Activated CD4-positive, alpha-beta T cell treated with anti-CD3 and anti-CD28 coated beads, Interleukin-2, amount 50 U/mL, for 4 hours (primary cell): ENCODE data around the gene RNF133.

ENCODE experiments used
- DNase-seq, 2 experiments: peaks; one replicate each; pipeline ENCODE4 v3.0.0-alpha.2; 2020

The RNF133 gene

DNA sequence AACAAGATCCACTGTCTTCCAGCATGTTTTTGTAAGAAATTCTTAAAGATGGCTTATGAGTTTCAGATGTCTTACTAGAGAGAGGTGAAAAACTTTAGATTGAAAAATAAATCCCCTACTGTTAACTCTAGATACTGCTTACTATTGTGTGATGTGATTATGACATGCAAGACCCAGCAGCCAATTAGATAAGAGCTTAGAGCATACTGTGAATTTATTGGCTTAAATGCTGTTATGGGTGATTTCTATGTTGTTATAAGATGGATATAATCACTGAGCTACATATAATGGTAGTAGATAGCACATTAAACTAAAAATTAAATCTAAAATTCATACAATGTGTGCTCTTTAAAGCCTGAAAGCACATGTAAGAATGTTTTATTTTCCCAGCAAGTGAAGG is at the start of gene RNF133:
Gene RNF133 (minus strand): TSS at position 101 of the 400 bp plus-strand sequence. CDS start 199 bp downstream, outside the sequence.
- no peak for DNase-seq

- no peak for DNase-seq
Observed at GRCh38 chr7:122748195-122748594, 49.3 kb upstream of the RNF133 start.

- no peak for DNase-seq
Observed at GRCh38 chr7:122746948-122747347, 48.0 kb upstream of the RNF133 start.

DNA sequence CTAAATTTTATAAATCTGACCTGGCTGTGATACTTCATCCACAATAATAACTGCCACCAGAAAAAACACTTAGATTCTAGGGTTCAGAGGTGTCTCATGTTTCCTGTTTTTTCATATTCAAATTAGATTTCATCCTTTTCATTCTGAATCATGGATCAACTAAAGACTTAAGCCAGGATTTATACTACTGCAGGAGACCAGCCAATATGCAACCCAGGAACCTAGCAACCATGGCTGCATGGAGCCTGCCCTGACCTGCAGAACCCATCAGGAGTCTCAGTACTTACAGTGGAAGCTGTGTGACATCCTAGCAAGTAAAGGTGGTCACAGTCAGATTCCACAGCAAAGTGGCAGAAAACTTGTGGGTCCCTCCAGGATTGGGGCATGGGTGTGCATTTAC is 44.3 kb upstream of the RNF133 start:
- DNase-seq = no peak

GRCh38 chr7:122738947-122739346 is 40.0 kb upstream of the RNF133 start:
- no peak for DNase-seq

- no peak for DNase-seq
Observed at GRCh38 chr7:122736183-122736582, 37.3 kb upstream of the RNF133 start.

DNA sequence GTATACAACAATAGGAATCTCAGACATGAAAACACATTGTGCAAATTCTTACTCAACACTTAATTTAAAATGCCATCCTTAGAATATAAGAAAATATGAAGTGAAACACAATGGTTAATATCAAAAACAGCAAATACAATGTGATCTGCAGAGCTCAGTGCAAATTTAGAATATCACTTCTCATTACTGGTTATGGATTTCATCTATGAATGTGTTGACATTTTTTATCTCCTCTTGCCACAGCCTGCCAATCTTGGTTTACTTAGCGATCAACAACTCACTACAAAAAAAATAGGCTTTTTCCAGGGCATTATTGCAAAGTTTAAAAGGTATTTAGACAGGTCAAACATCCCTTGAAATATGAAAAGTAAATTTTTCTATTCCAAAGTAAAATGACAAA is 28.8 kb upstream of the RNF133 start:
- no peak for DNase-seq

- no peak for DNase-seq
Observed at GRCh38 chr7:122727354-122727753, 28.4 kb upstream of the RNF133 start.

GRCh38 chr7:122726881-122727280 is 28.0 kb upstream of the RNF133 start:
- no peak for DNase-seq

DNA sequence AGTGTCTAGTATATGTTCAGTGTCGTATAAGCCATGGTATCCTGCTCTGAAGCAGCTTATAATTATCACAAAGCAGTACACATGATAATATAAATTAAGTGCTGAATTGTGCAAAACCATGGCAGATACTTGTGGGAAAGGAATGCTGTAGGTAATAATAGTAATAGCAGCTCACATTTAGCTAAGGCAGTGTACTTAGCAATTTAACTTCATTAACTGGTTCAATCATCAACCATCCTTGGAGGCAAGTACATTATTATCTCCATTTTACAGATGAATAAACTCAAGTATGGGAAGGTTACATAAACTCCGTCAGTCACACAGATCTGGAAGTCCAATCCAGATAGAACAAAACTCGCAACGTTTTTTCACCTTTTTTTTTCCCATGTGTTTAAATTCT is 25.4 kb upstream of the RNF133 start:
- DNase-seq = no peak

DNA sequence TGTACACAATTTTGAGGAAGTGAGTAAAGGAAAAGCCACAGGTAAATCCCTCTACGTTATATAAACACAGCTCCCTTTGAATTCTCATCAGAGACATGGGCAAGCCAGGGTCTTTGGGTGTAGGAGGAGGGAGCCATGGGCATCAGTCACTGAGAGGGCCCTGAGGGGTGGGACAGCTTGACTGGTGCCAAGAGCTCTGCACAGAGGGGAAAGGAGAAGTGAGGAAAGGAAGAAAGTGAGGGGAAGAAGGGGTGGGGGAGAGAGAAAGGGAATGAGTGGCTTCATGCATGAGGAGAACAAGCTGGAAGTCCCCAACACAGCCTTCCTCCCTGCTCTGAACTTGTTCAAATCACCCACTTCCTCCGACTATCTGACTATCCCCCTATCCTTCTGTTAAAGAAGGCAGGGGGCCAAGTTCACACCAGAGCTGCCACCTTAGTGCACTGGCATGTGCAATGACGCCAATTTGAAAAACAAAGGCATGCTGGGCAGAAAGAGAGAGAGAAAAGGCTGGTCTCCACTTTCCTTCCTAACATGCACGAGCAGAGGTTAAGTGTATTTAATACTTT is 20.2 kb upstream of the RNF133 start:
- no peak for DNase-seq

DNA sequence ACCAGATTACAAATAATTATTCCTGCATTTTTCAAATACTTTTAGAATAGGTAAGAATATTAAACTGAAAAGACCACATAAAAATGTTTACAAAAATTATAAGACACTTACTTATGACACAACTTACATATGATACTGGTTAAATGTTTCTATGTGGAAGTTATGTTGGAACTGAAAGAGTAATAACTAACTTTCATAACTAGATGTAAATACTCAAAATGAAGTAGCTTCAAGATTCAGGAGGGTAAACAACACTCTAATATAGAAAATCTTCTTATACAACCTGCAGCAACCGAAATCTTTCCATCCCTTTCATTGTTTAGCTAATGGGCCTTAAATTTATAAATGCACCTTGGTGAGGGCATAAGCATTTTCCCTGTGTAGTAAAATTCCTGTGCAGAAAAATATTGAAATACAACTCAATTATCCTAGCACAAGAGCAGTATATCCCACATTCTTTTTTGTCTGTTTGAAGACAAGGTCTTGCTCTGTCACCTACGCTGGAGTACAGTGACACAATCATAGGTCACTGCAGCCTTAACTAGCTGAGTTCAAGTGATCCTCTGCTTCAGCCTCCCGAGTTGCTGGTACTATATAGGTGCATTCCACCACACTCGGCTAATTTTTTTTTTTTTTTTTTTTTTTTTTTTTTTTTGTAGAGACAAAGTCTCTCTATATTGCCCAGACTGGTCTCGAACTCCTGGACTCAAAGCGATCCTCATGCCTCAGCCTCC is 18.6 kb upstream of the RNF133 start:
- DNase-seq = no peak

DNA sequence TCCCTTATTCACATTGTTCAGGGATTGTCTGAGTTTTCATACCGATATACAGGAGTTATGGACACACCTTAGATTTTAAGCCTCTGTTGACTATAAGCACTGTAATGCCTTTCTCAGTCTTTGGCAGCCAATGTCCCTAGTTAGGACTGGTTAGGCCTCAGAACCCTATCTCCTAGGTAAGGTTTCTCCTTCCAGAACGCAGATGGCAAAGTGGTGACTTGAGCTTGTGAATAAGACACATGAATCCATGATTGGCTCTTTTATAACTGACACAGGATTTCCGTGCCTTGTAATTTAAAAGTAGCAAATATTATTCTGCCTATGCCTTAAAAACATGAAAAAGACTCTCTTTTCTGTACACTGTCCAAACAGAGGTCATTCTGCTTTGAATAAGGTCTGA is 16.3 kb upstream of the RNF133 start:
- DNase-seq = no peak

DNA sequence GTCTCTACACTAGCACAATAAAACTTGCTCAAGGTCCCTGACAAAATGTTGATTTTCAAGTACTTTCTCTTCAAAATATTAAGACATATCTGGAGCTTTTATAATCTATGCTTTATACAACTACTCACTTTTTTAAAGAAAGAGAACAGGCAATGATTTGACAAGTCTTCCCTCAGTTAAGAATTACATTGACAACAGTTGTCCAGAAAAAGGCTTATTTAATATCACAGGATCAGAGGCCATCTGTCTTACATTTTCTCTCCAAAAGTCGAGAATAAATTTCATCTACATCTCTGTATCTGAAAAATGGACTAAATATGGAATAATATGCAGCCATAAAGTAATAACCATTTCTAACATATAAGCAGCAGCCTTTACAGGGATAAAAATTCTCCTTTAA is 12.0 kb upstream of the RNF133 start:
- DNase-seq = no peak

- DNase-seq = no peak
Observed at GRCh38 chr7:122709930-122710646, 11.2 kb upstream of the RNF133 start.

- no peak for DNase-seq
Observed at GRCh38 chr7:122706836-122707235, 7.9 kb upstream of the RNF133 start.

- DNase-seq = no peak
Observed at GRCh38 chr7:122702872-122703510, 4.1 kb upstream of the RNF133 start, which contains the start of gene RNF148. Gene RNF148 (minus strand): TSS chr7:122702922. CDS start chr7:122702750, 172 bp downstream.

- no peak for DNase-seq
Observed at GRCh38 chr7:122695816-122696215, 3.1 kb downstream of the RNF133 start.

DNA sequence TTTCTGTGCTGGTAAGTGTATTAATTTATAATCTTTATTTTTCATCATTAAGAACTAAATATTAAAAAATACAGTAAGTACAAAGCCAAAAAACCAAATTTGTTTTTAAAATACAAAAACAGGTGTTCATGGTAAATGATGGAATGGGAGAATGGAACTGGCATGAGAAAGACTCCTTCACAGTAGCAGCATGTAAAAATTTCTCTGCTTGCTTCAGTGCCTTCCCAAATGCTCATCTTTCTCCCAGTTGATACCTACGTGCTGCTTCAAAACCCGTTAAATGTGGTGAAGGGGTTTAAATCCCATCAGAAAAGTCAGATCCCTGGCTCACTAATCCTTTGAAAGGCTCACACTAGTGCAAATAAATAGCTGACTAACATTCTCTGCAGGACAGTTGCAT is 4.2 kb downstream of the RNF133 start:
- DNase-seq = no peak

GRCh38 chr7:122692769-122693309 is 6.1 kb downstream of the RNF133 start:
- DNase-seq = no peak

GRCh38 chr7:122691569-122692235 is 7.2 kb downstream of the RNF133 start:
- no peak for DNase-seq

DNA sequence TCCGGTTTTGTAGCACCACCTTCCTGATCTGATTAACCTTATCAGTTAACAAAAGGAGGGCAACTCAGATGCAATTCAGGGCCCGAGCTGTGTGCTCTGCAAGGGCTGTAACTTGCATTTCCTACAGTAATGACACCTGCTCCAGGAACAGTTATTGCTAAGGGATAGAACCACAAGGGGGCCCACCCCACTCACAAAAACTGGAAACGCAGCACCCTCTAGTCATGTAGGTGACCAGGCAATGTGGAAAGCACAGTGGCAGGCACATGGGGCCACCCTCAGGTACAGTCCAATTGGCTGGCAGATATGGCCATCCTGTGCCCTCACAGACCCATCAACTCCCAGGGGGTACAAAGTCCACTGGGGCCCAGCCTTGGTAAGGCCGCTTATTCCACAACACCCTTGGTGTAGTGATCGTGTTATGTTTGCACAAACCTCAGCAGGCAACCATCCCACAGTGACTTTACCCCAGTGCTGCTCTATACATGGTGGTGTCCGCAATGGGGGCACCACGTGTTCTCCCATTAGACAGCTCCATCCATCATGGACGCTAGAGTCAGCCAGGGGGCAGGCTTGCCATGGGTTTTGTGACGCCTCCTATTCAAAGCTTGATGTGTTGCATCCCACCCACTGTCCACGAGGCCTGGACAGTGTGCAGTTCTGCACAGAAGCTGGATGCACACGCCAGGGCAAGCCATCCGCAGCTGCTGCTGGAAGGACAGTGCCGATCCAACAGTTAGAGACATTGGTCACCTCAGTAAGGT is 9.4 kb downstream of the RNF133 start:
- DNase-seq = no peak
